MCF 10A (cell line): ENCODE data around the gene CD84. TPM values are rescaled to one million over a fixed set of nuclear protein-coding genes. Genes with fewer than 3 reads are reported as not detected.
"Not testable (repeated sequence)": the region's sequence is repeated elsewhere in the genome, so short reads cannot be mapped to it uniquely, and the experiment has no call there.

Source experiments
- Bru-seq: library from RNA; stranded (reverse); fragments of 400-500 nt; gene quantifications from one replicate; lab custom pipeline; 2021; lab: Mats Ljungman, UMichigan
- BruChase-seq, 2 experiments: library from RNA; stranded (reverse); fragments of 400-500 nt; gene quantifications; one replicate each; lab custom pipeline; 2021; lab: Mats Ljungman, UMichigan
- BruUV-seq: library from RNA; stranded (reverse); fragments of 400-500 nt; replicated peaks from 2 replicates; lab custom pipeline; 2021; lab: Mats Ljungman, UMichigan
- CTCF ChIA-PET: fragments of 300-600 bp; sonication (Branson Sonifier 250); formaldehyde crosslinking; extraction: SDS; loops from one replicate; lab custom pipeline; 2021; ENCODE audit warnings: antibody characterized with exemption, inconsistent platforms; lab: Yijun Ruan, JAX
- POLR2A ChIA-PET: fragments of 300-600, 350-650 bp; sonication (Branson Sonifier 250); formaldehyde crosslinking; extraction: SDS; loops from one replicate; lab custom pipeline; 2020; ENCODE audit warnings: antibody characterized with exemption, inconsistent platforms; lab: Yijun Ruan, JAX
- DNase-seq: peaks from one replicate; pipeline ENCODE4 v3.0.0-alpha.2; 2018; ENCODE audit not compliant: unreplicated experiment
- H3K27ac Mint-ChIP-seq: one replicate; pipeline ENCODE4 v1.8.0; 2022; ENCODE audit warnings: mild to moderate bottlenecking, low read depth, mixed read lengths; ENCODE audit not compliant: unreplicated experiment
- H3K27me3 Mint-ChIP-seq: one replicate; pipeline ENCODE4 v1.8.0; 2022; ENCODE audit warnings: mixed read lengths; ENCODE audit not compliant: insufficient read depth, unreplicated experiment
- H3K36me3 Mint-ChIP-seq: one replicate; pipeline ENCODE4 v1.8.0; 2022; ENCODE audit warnings: mild to moderate bottlenecking, moderate library complexity, mixed read lengths; ENCODE audit not compliant: insufficient read depth, unreplicated experiment
- H3K4me1 Mint-ChIP-seq: one replicate; pipeline ENCODE4 v1.8.0; 2022; ENCODE audit warnings: mixed read lengths; ENCODE audit not compliant: insufficient read depth, unreplicated experiment
- H3K4me3 Mint-ChIP-seq: one replicate; pipeline ENCODE4 v1.8.0; 2022; ENCODE audit warnings: mild to moderate bottlenecking, moderate library complexity, mixed read lengths; ENCODE audit not compliant: unreplicated experiment
- H3K9me3 Mint-ChIP-seq: one replicate; pipeline ENCODE4 v1.8.0; 2022; ENCODE audit warnings: mixed read lengths; ENCODE audit not compliant: unreplicated experiment
- intact Hi-C: fragments of 100-400 bp; cut with micrococcal nuclease; formaldehyde crosslinking; loops from 2 replicates; pipeline ENCODE4 v1.14.1; 2022
- long read RNA-seq: library from polyadenylated mRNA; stranded (forward); transcript quantifications from one replicate; pipeline ENCODE4 v2.0.0, GENCODE V29; 2022
- total RNA-seq: library from RNA; stranded (reverse); gene quantifications from 2 replicates; pipeline ENCODE4 v1.2.3, GENCODE V29; 2022
- TF ChIP-seq, protein P1 (sequence below): fragments of 200-600 bp; IDR thresholded peaks from one replicate; pipeline ENCODE4 v1.8.0; 2022; ENCODE audit warnings: antibody characterized with exemption, mild to moderate bottlenecking; ENCODE audit not compliant: unreplicated experiment

Gene CD84, protein sequence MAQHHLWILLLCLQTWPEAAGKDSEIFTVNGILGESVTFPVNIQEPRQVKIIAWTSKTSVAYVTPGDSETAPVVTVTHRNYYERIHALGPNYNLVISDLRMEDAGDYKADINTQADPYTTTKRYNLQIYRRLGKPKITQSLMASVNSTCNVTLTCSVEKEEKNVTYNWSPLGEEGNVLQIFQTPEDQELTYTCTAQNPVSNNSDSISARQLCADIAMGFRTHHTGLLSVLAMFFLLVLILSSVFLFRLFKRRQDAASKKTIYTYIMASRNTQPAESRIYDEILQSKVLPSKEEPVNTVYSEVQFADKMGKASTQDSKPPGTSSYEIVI
- total RNA-seq (not detected in 2 replicates), Bru-seq, nascent RNA (not detected), BruChase-seq, experiment 1, labeled RNA remaining after a 6-hour chase (not detected), BruChase-seq, experiment 2, labeled RNA remaining after a 2-hour chase (not detected)
- long read RNA-seq: 0 reads

DNA sequence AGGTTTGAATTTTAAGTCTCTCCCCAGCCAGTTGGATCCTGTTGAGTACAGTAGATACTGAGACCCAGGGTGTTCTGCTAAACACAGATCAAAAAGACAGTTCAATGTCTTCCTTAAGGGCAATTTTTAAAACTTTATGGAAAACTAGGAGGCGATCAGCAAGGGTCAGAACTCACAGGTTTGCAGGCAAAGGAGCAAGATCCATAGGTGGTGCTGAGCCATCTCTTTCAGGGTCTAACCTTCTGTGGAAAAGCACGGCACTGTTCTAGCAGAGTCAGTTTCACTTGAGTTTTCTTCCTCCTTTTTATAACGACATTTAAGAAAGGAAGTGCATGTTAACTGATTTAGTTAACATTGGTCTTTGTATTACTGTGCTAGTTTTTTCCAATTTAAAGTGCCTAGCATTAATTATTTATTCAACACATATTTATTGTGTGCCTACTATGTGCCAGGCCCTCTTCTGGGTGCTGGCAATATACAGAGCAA lies at the start of gene CD84:
Gene CD84, minus strand, starts transcription at position 281 of the 486 bp plus-strand sequence. Its CDS starts 59 bp downstream, at position 222.
- ChIA-PET POLR2A (interaction anchor here (0.7 kb wide), 1 partner anchor 14 kb away, joined by 3 read pairs; no protein-coding TSS in a partner anchor), CTCF (no interaction called here)
- Mint-ChIP-seq H3K36me3 (no peaks in the 10 kb centered on the region), H3K27ac (no peak within 1 kb of the TSS), H3K4me1 (no peaks in the 10 kb centered on the region), H3K27me3 (peaks cover 57% of the 10 kb centered on the region), H3K9me3 (no peaks in the 10 kb centered on the region), H3K4me3 (no peak within 1 kb of the TSS)
- no peak for DNase-seq
- intact Hi-C loops: no loop called here
- TF ChIP-seq, protein P1, sequence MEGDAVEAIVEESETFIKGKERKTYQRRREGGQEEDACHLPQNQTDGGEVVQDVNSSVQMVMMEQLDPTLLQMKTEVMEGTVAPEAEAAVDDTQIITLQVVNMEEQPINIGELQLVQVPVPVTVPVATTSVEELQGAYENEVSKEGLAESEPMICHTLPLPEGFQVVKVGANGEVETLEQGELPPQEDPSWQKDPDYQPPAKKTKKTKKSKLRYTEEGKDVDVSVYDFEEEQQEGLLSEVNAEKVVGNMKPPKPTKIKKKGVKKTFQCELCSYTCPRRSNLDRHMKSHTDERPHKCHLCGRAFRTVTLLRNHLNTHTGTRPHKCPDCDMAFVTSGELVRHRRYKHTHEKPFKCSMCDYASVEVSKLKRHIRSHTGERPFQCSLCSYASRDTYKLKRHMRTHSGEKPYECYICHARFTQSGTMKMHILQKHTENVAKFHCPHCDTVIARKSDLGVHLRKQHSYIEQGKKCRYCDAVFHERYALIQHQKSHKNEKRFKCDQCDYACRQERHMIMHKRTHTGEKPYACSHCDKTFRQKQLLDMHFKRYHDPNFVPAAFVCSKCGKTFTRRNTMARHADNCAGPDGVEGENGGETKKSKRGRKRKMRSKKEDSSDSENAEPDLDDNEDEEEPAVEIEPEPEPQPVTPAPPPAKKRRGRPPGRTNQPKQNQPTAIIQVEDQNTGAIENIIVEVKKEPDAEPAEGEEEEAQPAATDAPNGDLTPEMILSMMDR: no peak
- no TSS peak for BruUV-seq

DNA sequence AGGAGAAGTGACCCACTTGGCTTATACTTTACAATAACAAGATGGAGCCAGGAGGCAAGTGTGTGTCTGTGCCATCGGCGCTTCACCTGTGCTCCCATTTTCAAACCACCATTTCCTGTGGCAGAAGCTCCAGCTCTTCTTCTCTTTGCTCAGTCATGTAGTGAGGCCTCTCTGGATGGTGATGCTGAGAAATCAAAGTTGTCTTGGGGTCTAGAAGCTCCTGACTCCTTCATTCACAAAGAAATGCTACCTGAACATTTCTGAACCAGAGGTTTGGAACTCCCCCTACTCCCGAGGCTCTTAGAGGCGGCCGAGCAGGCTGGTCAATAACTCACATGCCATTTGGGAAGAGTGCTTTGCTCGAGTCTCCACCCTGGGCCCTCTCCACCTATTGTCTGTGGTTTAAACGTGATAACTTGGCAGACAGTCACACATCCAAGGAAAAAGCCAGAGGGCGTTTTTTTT lies 49.5 kb upstream of the CD84 start:
- POLR2A ChIA-PET: no interaction called here
- Mint-ChIP-seq H3K27ac (no peak overlapping the region), H3K9me3 (no peaks in the 10 kb centered on the region), H3K36me3 (no peaks in the 10 kb centered on the region), H3K4me1 (no peaks in the 10 kb centered on the region), H3K4me3 (no peak overlapping the region), H3K27me3 (peaks cover 34% of the 10 kb centered on the region)
- CTCF ChIA-PET: interaction anchor here (0.9 to 2.7 kb wide), 4 partner anchors 9 to 200 kb away, joined by 3 to 7 read pairs (median 4); no protein-coding TSS in a partner anchor
- BruUV-seq: no TSS peak
- intact Hi-C loops: no loop called here
- no peak for DNase-seq
- TF ChIP-seq, protein P1: no peak

DNA sequence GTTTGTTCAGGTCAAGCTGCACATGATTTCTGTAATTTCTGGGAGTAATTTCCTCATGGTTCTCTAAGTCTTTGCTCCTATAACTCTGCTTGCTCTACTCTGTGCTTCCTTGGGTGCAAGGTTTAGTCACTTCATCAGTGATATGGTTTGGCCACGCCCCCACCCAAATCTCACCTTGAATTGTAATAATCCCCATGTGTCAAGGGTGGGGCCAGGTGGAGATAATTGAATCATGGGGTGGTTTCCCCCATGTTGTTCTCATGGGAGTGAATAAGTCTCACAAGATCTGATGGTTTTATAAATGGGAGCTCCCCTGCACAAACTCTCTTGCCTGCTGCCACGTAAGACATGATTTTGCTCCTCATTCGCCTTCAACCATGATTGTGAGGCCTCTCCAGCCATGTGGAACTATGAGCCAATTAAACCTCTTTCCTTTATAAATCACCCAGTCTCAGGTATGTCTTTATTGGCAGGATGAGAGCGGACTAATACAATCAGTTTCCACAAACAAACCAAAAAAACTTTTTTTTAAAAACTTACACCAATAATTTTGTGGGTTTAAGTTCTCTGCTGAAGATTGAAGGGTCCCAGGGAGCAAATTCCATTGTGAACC lies 48.5 kb upstream of the CD84 start:
- H3K4me3 Mint-ChIP-seq, POLR2A ChIA-PET, DNase-seq, BruUV-seq, H3K4me1 Mint-ChIP-seq, H3K9me3 Mint-ChIP-seq, H3K36me3 Mint-ChIP-seq, H3K27ac Mint-ChIP-seq, intact Hi-C loops: not testable (repeated sequence)
- CTCF ChIA-PET: interaction anchor here (0.9 to 2.7 kb wide), 3 partner anchors 8 to 48 kb away, joined by 3 to 7 read pairs (median 4); no protein-coding TSS in a partner anchor
- H3K27me3 Mint-ChIP-seq: peaks cover 35% of the 10 kb centered on the region

DNA sequence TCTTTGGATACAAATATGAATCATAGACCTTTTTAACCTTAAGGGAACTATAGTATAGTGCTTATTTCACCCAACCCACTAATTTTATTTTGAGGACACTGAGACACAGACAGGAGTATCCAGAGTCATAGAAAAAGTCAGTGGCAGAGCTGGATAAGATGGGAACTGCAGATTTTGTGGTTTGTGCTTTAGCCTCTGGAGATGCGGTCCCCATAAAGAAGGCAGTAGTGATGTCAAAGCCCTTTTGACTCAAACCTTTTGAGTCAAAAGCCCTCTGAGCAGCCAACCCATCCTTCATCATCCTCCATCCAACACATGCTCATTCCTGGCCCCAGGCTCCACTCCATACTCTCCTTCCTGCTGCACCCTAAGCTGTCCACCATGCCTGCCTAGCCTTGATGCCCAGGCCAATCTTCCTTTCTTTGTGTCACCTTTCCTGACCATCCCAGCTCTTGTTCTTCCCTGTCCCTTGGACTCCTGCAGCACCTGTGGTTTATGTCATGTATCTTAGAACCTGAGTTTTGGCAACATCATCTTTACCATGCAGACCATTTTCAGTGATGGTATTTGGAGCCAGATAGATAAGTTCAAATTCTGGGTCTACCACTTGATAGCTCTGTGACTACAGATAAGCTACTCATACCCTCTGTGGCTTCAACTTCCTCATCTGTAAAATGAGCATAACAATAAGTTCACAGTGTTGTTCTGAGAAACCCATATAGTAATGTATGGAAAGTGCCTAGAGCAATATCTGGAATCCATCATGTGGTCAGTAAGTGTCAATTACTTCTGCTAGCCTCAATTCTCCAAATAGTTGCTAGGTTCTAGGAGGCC lies 47.4 kb upstream of the CD84 start:
- ChIA-PET POLR2A (interaction anchor here (0.6 kb wide), 1 partner anchor 1245 kb away, joined by 3 read pairs; no protein-coding TSS in a partner anchor), CTCF (interaction anchor here (0.6 to 2.7 kb wide), 4 partner anchors 8 to 388 kb away, joined by 3 to 7 read pairs (median 3); no protein-coding TSS in a partner anchor)
- TF ChIP-seq, protein P1: no peak
- Mint-ChIP-seq H3K4me3 (no peak overlapping the region), H3K27ac (no peak overlapping the region), H3K4me1 (no peaks in the 10 kb centered on the region), H3K9me3 (no peaks in the 10 kb centered on the region), H3K27me3 (peaks cover 39% of the 10 kb centered on the region), H3K36me3 (no peaks in the 10 kb centered on the region)
- intact Hi-C loops: no loop called here
- no TSS peak for BruUV-seq
- no peak for DNase-seq
